GM18868 (cell line): Measurements from ENCODE around the gene KIAA0513.

ENCODE experiments used
- ATAC-seq: cut with Tn5 transposase; IDR thresholded peaks from one replicate; pipeline ENCODE4 v1.9.1; 2021; ENCODE audit warnings: mild to moderate bottlenecking, moderate library complexity; ENCODE audit not compliant: unreplicated experiment

Gene KIAA0513

GRCh38 chr16:85027349-85027957 is at the start of gene KIAA0513:
TSS of gene KIAA0513 (plus strand) at chr16:85027795. CDS start at chr16:85067072, 39,277 bp downstream.
- peak; percentile 80 for ATAC-seq

- no peak for ATAC-seq
These were observed 48.1 kb upstream of the KIAA0513 start for GRCh38 chr16:84979516-84979915.

- ATAC-seq, result no peak
These were observed 45.2 kb upstream of the KIAA0513 start for GRCh38 chr16:84982434-84982833.

- ATAC-seq, result no peak
These were observed 42.2 kb upstream of the KIAA0513 start for GRCh38 chr16:84985079-84986065.

DNA sequence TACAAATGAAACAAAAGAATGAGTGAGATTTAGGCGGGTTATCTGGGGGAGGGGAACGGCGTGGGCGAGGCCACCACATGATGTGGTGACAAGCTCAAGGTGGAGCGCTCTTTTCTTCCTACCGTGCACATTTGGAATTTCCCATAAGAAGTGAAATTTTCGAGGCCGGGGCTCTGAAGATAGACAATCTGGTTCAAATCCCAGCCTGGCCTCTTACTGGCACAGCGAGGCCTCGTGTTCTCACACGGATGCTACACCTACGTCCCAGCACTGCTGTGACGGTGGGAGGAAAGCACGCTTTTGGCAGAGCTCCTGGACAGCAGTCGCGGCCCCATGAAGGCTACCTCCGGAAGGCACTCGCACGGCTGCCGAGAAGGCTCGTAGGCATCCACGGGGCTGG is 41.5 kb upstream of the KIAA0513 start:
- no peak for ATAC-seq

DNA sequence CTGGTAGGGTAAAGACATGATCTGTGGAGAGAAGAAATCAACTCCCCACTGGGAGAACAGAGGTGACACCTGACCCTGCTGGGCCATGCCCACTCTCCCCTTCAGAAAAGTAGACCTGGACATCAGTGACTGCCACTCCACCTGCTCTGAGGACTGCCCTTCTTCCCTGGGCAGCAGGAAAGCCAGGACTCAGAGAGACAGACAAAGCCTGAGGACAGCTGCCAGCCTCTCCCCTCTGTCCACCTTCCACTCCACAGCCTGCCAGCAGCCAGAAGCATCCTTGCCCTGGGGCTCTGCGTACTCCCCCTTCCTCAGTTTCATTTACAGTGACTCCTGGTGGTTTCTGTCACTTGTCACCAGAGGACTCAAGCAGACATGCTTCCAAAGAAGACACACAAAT is 40.7 kb upstream of the KIAA0513 start:
- ATAC-seq, result no peak

DNA sequence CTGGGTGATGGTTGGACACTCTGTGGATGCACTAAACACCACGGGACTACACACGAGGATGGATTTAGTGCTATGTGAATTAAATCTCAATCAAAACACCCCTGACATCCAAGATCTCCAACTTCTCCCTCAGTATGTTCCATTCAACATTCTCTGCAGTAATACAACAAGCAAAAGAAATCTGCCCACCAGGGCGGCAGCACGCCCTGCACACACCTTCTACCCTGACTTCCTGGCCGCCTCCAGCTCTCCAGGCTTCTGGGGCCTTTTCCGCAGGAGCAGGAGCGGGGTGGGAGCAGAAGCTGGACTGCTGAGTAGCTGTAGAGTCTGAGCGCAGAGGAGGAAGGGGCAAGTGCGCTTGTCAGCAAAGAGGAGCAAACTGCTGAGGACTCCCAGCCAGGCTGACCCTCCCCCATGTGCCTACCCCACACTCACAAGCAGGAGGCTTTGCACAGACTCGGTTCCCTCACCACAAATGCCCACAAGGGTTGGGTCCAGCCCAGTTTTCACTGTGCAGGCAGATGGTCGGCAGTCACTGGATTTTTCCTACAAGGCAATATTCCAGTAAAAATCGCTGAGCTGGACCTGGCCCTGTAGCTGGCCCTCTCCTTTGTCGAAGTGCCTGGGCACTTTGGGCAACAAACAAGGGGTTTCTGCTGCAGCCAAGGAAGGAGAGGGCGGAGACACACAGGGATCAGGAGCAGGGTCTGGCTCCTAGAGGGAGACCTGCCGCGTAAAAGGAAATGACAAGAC is 39.1 kb upstream of the KIAA0513 start:
- no peak for ATAC-seq

- no peak for ATAC-seq
These were observed 37.6 kb upstream of the KIAA0513 start for GRCh38 chr16:84989749-84990620.

DNA sequence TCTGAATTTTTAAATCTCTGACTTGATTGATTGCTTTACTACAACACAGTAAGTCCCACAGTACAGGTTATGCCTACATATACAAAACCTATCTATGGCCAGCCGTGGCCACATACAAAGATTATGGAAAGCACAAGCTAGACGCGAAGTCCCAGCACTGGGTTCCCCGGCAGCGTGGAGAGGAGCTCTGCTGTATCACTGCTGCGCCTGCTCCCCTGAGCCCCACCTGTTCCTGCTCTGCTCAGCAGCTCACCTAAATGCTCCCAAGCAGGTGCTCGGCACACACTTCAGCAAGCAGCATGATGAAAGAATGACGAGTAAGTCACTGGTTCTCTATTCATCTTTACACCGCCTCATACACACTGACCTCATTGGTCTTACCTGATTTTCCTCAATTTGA is 36.8 kb upstream of the KIAA0513 start:
- ATAC-seq, result no peak

- no peak for ATAC-seq
These were observed 34.9 kb upstream of the KIAA0513 start for GRCh38 chr16:84992717-84993075.

DNA sequence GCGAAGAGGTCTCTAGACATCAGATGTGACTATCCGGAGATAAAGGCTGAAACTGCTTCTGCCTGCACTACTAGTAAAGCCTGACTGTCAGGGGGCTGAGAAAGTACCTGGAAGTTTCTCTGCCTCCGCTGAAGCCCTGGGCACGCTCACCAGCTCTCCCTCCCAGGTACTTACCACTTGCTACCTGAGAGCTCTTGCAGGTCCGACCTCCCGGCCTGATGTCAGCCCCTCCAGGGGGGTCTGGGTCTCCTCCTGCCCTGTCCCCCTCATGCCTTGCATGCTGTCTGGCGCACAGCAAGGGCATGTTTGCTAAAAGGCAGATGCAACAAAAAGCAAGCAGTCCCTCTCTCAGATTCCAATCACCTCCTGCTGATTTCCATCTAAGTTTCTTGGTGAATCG is 33.7 kb upstream of the KIAA0513 start:
- ATAC-seq, result no peak

DNA sequence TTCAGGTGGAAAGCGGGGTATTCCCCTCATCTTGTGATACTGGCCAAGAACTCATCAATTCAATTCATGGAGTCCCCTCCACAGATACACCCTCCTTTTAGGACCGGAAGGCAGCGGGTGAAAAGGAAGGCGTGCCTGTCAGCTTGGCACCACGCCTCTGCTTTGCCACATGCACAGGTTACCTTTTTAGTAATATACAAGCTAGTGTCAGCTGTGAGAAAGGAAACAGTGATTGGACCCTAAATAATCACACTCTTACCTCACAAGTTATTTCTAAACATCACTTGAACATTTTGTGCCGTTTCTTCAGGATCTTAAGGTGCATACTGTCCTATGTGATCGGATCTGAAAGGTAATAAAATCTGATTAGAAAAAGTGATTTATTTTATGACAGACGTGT is 31.9 kb upstream of the KIAA0513 start:
- ATAC-seq, result no peak

DNA sequence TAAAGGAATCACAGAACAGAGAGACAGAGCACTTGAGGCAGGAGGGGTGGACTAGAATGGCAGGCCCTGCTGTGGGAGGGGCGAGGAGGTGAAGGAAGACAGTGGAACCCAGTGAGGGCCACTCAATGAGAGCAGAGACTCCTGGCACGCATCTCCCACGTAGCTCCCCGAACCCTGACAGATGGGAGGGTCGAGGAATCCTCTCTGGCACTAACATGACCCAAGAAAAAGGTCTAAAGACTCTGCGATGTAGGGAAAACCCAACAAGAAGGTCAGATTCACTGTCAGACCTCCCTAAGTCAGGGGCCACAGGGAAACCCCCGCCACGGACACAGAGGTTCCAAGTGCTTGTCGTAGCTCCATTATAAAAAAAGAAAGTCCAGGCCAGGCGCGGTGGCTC is 31.2 kb upstream of the KIAA0513 start:
- no peak for ATAC-seq

DNA sequence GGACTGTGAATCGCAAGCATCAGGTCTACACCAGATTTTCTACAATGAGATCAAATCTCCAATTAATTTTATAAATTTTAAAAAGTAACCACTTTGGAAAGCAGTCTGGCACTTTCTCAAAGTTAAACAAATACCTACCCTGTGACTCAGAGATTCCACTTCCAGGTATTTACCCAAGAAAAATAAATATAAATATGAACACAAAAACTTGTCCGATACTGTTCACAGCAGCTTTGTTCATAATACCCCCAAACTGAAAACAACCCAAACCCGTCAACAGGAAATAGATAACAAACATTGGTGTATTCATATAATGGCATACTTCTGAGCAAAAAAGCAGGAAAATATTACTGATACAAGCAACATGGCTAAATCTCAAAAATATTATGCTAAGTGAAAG is 28.4 kb upstream of the KIAA0513 start:
- ATAC-seq, result no peak

DNA sequence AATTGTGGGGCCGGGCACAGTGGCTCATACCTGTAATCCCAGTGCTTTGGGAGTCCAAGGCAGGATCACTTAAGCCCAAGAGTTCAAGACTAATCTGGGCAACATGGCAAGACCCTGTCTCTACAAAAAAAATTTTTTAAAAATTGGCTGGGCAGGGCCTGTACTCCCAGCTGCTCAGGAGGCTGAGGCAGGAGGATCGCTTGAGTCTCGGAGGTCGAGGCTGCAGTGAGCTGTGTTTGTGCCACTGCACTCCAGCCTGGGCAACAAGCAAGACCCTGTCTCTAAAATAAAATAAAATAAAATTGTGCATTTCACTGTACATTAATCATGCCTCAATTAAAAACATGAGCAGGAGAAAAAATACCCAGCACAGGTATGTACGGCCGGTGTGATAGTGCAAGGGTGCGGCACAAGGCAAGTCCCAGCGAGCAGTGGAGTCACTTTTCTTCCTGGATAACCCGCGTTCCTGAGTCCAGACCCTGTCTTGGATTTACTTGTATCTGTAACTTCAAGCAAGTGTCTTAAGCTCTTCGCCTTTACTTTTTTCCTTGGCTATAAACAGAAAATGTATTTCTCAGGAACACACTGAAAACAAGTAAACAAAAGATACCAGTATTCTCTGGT is 27.6 kb upstream of the KIAA0513 start:
- no peak for ATAC-seq

GRCh38 chr16:85002099-85002541 is 25.5 kb upstream of the KIAA0513 start:
- no peak for ATAC-seq

DNA sequence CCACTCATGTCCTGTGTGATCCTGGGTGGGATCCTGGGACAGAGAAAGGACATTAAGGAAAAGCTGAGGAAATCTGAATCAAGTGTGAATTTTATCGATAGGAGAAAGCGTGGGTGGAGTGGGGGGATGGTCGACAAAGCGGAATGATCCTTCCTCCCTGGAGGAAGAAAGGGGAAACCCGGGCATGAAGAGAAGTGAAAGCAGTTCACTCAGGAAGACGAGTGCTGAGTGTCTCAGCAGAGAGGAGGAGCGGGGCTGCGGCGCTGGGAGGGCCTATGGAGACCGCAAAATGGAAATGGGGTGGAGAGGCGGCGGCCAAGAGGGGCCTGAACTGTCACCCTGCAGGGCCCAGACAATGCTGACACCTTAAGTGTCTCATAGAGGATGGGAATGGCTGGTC is 25.0 kb upstream of the KIAA0513 start:
- ATAC-seq, result no peak

- no peak for ATAC-seq
These were observed 24.5 kb upstream of the KIAA0513 start for GRCh38 chr16:85003076-85003475.

DNA sequence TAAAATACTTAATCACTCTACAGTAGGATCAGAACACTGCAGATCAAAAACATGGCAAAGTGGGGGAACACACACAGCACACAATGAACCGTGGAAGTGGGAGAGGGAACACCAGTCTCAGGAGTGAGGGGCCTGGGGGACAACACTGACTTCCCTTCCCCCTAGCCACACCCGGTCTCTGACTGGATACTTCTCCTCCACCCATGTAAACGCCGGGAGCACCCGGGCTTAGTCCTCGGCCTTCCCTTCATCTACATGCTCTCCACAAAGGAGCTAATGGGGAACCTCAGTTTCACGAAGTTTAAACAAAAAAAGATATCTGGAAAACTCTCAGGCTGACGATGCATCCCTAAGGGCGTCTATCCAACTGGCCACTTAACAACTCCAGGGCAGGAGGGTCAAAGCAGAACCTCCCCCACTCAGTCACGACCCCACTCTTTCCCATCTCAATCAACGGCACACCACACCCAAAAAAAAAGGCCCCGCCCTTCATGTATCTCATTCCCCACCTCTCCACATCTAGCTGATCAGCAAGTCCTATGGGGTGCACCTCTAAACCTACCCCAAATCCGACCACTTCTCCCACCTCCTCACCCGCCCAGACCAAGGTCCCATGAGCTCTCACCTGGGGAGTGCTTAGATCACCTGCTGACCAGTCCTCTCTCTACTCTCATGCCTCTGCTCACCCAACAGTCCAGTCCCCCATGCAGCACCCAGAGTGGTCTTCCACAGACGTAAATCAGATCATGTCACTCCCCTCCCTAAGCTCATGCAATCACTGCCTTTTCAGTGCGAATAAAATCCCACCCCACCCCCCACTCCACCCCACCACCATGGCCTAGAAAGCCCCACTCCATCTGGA is 23.6 kb upstream of the KIAA0513 start:
- ATAC-seq, result no peak
